Stimulated activated CD4-positive, alpha-beta T cell treated with anti-CD3 and anti-CD28 coated beads, Interleukin-15, amount 100 ng/mL, for 1 hour (primary cell): Measurements from ENCODE around the gene LEMD2.

Experiments used
- DNase-seq, 2 donors: peaks; one replicate each; pipeline ENCODE4 v3.0.0-alpha.2; 2020; ENCODE audit warnings: low read depth in 1 of 2, low spot score in 1 of 2

Gene LEMD2

DNA sequence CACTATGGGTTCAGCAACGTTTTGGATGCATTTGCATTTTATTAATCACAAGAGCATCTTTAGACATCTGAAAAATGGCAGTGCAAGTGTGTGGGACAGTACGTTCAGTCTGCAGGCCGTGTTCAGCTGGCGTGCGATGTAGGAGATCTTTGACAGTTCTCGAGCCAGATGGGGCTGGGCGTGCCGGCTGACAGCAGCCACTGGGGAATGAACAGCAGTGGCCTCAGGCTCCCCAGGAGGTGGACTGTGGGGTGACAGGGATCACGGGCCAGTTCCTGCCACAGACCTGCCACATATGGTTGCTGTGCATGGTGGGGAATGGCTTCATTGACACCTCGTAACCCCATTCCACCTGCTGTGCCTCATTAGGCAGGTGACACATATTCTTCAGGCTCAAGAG, 31.3 kb upstream of the LEMD2 start:
- DNase-seq = no peak

DNA sequence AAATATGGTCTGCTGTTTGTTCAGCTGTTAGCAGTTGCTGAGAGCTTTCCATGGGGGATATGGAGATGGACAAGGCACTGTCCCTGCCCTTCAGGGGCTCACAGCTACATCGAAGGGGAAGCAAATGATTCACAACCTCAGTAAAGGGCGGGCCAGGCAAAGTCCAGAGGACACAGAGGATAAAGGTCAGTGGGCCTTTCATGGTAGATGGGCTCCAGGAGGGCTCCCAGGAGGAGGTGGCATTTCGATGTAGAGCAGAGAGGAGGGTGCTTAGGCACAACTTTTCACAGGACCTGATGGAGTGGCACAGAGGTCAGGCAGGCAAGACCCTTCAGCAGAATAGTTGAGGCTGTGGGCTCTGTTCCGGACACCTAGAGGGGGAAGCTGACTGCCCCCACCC, 30.1 kb upstream of the LEMD2 start:
- DNase-seq = no peak

DNA sequence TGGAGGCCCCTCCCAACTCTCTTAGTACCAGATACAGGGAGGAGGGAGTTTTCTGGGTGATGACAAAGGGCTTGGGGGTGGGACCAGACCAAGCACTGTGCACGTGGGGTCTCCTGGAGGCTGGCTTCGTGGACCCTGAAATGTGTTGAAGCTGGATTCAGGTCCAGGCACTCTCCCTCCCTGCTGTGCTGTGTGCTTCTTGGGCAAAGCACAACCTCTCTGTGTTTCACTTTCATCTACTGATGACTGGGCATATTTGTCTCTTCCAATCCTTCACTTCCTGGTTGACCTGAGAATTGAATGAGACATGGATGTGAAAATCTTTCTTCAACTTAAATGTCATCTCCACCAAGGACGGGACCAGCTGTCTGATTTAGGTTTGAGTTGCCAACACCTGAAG, 29.4 kb upstream of the LEMD2 start:
- no peak for DNase-seq

DNA sequence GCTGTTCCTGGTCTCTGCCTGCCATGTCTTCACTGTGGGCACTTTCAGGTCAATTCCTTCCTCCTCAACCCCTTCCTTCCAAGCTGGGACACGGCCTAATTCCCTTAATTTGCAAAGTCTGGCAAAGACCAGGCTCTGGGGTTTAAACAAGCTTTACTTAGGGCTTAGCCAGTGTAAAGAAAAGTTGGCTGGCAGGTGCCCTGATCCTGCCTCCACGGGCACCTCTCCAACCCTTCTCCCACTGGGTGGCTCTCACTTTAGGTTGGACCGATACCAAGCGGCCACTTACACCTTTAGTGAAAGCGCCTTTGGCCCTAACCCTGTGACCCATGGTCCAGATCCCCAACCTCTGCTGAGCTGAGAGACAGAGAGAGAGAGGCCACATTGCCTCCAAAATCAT, 28.6 kb upstream of the LEMD2 start:
- no peak for DNase-seq

DNA sequence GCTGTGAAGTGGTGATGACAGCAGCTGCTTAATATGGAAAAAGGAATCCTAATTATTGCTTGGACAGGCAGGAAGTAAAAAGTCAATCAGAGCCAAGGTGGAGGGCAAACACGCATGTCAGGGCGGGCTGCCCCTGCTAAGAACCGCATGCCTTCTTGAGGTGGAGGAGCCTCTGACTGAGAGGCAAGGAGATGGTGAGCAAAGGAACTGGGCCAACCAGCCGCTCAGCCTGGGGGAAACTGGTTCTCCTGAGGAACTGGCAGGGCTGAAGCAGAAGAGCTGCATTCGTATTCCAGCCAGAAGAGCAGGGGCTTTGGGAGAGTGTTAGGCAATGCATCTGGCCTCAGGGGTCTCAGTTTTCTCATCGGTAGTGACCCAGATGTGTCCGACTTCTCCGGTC, 28.0 kb upstream of the LEMD2 start:
- DNase-seq = no peak

DNA sequence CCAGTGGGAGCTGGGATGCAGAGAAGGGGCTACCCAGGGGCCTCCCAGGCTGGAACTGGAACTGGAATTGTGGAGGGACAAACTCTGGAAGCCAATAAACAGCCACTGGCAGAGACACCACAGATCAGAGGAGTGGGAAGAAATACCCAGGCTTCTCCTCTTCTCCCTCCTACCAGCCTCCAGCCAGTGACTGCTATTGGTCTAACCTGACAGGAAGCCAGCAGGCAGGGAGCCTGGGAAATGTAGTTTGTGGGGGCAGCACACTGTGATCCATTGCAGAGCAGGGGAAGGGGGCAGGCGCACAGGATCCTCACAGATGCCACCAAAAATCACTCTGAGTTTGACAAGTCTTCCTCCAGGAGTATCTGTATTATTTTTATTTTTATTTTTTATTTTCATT, 26.9 kb upstream of the LEMD2 start:
- DNase-seq = no peak

DNA sequence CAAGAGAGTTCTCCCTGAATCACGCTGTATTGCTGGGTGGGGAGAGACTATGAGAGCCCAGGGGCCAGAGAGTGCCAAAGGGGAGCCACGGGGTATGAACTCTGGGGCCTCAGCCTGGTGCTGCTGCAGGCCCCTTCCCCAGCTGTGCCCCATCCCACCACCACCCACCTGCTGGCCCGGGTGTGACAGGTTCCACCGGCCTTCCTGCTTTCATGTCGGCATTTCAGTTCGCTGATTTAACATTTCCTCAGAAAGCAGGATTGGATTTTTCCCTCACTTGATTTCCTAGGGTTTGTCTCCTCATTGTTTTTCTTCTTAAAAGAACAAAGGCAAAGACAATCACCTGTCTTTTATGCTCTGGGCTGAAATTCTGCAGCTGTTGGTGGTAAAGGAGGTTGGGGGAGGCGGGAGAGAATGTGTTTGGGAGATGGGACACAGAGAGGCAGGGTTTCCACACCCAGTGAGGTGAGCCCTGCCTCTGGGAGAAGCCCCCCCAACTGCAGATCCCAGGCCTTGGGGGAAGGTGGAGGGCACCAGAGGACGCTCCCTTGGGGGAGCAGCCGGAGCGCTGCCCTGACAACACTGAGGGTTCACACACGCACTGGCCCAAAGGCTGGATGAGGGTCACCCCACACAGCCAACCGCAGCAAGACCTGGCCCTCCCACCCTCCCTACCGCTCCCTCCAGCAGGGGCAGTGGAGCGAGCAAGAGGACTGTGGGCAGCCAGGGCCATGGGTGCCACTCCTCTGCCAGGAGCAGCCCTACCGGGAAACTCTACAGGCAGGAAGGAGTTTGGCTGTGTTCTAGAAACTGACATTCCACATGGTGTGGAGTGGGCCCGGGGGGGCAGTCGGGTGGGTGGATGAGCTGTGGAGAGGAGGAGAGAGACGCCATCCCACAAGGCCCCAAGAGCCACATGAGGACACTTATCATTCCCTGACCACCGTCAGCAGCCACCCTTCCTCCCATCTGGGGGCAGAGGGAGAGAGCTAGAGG, 25.4 kb upstream of the LEMD2 start:
- no peak for DNase-seq

DNA sequence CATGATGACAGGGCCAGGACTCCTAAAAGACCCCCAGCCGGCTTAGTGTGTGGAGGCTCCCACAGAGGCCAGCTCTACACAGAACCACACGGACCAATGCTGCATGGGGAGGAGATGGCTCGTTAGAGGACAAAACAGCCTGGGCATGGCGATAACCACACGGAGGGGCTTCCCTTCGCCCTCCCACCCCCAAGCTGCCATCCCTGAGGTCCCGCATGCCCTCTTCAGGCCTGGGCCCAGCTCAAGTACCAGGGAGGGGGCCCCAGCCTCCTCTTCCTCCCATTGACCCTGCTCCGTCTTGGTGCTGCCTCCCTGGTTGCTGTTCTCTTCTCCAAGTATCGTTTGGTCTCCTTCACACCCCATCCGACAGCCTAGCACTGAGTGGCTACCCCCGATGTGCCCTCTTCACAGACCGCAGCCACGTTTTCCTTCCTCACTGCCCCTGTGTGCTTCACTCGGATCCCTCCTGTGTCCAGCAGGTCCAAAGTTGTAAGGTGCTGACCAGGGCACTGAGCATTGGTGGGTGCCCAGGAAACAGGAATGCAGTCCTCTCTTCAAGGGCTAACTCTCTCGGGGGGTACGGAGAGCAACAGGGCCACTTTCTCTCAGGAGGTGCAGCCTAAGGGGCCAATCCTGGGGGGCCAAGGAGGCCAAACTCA, 24.4 kb upstream of the LEMD2 start:
- DNase-seq = no peak

DNA sequence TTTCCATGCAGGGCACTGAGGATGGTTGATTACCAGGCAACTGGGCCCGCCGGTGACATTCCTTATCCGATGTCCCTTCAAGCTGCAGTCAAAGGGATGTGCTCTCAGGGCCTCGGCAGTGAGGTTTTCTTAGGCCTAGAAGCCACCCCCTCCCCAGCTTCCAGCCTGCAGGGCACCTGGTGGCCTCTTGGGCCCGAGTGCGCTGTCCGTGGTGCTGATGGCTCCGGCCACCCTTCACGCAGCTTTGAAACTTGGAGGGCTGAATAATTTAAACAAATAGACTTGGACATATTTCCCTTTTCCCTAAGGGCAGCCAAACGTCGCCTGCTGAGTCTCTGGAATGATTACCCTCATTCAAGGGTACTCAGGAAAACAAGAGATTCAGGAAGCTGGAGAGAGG, 23.7 kb upstream of the LEMD2 start:
- peak in 1 of 2 donors; percentile 21 for DNase-seq

DNA sequence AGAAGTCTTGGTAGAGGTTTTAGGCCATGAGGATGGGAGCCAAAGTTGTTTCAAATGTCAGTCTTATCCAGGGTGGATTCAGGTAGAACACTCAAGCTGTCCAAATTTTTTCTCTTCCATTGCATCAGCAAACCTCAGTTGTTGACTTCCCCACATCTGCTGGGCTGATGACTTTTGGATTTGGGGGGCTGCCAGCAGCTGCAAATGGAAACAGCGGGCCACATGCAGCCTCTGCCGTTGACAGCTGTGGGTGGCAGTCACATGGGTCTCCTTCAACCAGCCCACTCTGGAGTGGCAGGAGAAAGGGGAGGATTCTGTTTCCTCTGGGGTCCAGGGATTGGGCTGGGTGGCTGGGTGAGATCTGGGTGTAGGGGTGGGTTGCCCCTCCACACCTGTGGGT, 20.7 kb upstream of the LEMD2 start:
- DNase-seq = no peak

DNA sequence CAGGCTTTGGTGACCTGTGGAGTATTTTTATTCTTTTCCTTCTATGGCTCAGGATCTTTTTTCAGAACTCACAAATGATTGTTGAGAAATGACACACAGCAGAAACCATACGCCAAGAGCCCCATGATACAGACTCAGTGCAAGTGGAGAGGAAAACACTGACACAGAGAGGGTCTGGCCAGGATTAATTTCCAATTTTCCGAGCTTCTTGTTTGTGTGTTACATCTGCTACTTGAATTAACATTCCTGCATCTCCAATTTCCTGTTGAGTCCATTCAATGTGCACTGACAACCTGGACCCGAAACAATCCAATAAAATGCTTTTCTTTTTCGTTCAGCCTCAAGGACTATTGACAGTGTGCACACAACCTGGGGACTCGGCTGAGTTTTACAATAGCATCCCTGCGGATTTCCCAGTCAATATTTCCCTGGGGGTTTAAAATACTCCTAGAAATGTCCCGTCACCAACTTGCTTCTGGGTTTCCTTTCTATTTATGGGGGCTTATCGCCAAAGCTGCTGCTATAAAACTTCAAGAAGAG, 19.8 kb upstream of the LEMD2 start:
- DNase-seq = no peak

DNA sequence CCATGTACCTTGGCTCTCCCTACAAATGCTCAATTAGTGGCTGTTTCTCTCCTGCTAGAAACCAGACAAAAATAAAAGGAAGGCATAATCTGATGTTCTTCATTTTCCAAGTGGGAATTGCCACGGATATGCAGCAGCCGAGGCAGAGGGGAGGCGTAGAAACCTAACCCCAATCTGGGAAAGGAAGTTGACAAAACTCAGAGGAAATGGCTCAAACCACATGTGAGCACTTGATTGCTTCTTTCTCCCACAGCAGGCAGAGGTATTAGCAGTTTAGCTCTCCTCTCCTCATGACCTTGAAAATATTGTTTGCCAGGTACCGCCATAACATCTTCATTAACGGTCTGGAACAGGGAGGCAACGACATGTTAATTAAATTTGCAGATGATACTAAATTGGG, 18.7 kb upstream of the LEMD2 start:
- DNase-seq = no peak

DNA sequence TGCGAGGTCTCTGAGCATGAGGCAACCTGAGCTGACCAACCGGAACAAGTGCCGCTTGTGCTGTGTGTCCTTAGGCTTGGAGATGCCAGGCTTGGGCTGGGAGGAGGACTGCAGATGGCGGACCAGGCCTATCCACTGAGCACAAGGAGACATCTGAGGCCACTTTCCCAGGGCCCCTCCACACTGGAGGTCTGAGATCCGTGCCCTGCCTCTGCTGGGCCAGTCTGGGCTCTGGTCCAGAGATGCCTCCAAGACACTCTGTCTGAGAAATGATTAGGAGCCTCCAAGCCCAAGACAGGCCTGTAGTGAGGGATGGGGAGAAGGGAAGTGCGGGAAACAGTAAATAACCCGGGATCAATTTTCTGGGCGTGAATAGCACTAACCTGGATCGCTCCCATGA, 17.9 kb upstream of the LEMD2 start:
- DNase-seq = no peak

DNA sequence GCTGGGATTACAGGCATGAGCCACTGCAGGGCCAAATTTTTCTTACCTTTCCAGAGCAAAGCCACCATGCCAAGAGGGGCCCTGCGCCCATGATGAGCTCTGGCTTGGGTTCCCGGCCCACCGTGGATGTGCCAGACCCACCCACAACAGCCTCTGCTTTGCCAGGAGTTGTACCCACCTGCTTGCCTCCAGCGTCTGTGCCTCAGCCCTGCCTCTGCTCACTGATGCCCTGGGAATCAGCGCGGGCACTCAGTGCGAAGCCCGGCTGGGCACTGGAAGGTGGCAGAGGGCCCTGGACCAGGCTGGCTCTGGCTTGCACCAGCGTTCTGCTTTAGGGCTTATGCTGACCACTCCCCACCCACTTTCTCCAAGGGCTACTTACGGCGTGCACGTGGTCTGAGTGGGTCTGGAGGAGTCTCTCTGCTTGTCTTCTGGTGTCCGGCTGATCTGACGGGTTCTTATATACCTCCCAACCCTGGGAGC, 14.7 kb upstream of the LEMD2 start, which contains the start of gene MLN:
Gene MLN, minus strand, starts transcription at position 433 of the 483 bp plus-strand sequence. CDS start 2,840 bp downstream, outside the sequence.
- no peak for DNase-seq

DNA sequence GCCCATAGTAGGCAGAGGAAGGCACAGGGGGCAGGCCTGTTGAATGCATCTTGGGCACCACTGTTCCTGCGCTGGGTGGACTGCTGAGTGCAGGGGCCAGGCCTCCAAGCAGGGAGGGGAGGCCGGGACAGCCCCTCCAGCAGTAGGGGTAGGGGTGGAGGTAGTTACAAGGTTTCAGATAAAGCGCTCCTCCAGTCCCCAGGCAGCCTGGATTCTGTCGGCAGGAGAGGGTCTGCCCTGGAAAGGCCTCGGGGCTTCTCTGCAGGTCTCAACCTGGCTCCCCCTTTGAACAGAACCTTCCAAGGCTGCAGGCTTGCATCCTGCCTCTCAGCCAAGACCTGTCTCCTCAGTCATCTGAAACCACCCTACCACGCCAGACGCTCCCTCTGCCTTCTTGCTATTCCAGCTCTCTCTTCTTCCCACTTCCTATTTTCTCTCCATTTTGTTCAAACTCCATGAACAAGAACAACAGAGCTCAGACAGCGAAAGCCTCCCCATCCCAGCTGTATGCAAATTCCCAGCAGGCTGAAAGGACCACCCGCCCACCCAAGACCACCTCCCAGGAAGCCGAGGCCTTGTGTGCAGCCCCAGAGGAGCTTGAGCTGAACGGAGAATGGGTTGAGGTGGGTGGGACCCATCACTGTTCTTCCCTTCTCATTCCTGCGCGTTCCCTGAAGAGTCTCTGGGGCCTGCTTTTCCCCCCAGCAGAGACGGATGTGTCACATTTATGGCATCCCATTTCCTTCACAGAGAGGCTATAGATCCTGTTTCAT, 13.4 kb upstream of the LEMD2 start:
- DNase-seq = no peak

DNA sequence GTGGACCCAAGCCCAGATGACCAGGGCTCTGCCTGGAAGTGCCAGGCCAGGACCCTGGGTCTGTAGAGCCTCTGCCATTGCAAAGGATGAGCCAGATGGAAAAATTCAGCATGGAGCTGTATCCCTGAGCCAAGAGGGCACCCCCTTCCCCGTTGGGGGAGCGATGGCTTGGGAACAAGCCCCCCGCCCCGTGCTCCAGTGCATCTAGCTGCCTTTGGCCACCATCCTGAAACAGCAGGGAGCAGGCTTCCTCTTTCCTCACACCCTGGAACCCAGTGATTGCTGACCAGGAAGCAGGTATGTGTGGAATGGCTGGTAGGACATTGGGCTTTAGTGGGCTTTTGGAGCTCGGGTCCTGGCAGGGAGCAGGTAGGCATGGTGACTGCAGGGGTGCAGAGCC, 12.7 kb upstream of the LEMD2 start:
- DNase-seq = no peak

DNA sequence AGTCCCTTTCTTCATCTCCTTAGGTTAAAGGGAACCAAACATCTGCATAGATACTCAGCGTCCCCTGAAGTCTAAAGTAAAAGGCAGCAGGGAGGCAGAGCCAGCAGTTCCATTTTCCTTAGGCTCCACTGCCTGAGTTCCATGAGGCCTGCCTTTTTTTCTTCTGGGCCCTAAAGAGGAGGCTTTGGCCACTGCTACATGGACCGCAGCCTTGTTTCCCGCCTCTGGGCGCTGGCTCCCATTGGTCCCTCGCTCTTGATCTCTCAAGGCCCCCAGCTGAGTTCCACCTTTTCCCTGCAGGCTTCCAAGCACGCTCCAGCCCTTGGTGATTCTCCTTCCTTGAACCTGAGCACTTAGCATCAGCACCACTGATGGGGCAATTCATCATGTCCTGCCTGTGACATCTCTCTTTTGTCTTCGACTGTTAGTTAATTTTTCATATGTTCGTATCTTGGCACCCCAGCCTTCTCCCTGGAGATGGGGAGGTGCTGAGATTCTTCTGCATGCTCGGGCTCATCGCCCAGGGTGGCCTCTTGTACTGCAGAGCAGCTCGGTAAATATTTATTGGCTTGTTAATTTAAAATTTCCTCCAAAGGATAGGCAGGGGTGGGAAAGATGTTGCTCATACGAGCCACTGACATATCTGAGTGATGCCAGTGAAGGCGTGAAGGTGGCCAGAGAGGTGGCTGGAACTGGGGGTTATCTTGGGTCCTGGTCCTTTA, 11.5 kb upstream of the LEMD2 start:
- no peak for DNase-seq

DNA sequence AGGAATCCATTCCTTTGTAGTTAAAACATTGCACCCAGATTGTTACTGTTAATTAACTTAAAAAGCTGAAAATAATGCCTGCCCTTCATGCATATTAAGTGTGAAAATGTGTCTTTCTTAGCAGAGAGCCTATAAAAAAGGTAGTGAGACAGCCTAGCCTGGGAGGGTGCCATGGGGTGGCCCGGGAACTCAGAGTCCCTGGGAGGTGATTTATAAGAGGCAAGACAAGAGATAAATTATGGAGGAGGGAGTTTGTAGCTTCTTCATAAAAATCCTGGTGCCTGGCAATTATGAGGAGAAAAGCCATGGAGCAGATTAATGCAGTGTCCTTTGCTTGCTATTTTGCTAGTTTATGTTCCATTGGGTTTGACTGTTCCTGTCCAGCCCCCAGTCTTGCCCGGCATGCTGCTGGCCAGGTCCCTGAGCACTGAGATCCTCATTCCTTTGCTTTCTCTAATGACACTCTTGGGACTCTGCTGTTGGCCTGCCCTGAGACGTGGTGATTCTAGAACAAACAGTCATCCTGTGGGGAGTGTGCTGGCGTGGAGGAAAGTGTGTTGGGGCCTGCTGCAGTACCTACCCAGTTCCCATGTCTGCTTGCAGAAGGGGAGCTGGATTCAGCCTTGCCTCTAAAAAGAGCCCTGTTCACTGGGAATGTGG, 10.7 kb upstream of the LEMD2 start:
- DNase-seq = no peak

DNA sequence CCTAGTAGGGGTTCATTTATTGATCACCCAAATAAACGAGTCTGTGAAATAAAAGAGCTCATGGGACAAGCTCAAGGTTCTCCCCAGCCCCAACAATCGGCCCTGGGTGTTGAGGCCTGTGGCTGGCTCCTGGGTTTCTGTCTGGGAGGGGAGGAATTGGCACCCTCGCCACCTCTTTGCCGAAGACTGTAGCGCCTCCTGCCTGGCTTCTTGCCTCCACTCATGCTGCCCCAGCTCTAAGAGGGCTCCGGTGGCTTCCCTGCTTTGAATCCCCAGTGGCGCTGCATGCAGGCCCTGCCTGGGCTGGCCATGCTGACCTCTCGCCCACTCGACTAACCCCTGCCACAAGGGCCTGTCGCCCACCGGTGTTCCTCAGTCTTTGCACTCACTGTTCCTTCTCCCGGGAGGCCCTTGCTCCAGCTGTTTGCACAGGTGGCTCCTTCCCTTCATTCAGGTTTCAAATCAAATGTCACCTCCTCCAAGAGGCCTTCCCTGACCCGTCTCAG, 9.5 kb upstream of the LEMD2 start:
- no peak for DNase-seq
